Dedifferentiated amniotic fluid mesenchymal stem cell (primary cell): ENCODE measurements around the gene RHOU.
A peak's percentile ranks its signal among the peaks of the same experiment; 100 is the strongest.
"Not testable (repeated sequence)": the region's sequence is repeated elsewhere in the genome, so short reads cannot be mapped to it uniquely, and the experiment has no call there.

ENCODE experiments used
- DNase-seq: peaks from one replicate; pipeline ENCODE4 v3.0.0-alpha.2; 2016; ENCODE audit errors: extremely low spot score

The RHOU gene

GRCh38 chr1:228734881-228735801 lies at the start of gene RHOU:
TSS of gene RHOU (plus strand) at chr1:228735479. CDS start at chr1:228735743, 264 bp downstream.
- DNase-seq: peak; percentile 17

DNA sequence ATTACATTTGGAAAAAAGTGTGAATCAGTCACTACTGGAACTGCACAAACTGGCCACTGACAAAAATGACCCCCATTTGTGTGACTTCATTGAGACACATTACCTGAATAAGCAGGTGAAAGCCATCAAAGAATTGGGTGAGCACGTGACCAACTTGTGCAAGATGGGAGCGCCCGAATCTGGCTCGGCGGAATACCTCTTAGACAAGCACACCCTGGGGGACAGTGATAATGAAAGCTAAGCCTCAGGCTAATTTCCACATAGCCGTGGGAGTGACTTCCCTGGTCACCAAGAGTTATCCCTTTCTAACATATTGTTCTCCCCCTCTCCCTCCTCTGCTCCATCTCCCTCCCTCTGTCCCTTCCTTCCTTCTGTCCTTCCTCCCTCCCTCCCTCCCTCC lies 47.7 kb upstream of the RHOU start:
- no peak for DNase-seq

DNA sequence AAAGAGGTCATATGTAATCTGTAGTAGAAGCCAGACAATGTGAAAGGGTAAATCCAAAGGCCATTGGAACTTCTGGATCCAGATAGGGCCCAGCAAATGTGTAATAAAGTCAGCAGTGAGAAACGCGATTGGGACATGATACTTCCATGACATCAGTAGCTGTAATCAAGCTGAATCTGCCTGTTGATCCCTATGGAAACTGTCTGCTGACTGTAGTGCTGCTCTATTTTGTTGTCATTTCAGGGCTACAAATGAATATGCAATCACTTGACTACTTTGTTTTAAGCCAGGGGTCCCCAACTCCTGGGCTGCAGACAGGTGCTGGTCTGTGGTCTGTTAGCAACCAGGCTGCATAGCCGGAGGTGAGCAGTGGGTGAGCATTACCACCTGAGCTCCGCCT lies 46.0 kb upstream of the RHOU start:
- DNase-seq: no peak

- DNase-seq: no peak
Observed at GRCh38 chr1:228691211-228691610, 44.1 kb upstream of the RHOU start.

- peak; percentile 17 for DNase-seq
Observed at GRCh38 chr1:228691926-228692325, 43.4 kb upstream of the RHOU start.

- DNase-seq: not testable (repeated sequence)
Observed at GRCh38 chr1:228694447-228694846, 40.8 kb upstream of the RHOU start.

DNA sequence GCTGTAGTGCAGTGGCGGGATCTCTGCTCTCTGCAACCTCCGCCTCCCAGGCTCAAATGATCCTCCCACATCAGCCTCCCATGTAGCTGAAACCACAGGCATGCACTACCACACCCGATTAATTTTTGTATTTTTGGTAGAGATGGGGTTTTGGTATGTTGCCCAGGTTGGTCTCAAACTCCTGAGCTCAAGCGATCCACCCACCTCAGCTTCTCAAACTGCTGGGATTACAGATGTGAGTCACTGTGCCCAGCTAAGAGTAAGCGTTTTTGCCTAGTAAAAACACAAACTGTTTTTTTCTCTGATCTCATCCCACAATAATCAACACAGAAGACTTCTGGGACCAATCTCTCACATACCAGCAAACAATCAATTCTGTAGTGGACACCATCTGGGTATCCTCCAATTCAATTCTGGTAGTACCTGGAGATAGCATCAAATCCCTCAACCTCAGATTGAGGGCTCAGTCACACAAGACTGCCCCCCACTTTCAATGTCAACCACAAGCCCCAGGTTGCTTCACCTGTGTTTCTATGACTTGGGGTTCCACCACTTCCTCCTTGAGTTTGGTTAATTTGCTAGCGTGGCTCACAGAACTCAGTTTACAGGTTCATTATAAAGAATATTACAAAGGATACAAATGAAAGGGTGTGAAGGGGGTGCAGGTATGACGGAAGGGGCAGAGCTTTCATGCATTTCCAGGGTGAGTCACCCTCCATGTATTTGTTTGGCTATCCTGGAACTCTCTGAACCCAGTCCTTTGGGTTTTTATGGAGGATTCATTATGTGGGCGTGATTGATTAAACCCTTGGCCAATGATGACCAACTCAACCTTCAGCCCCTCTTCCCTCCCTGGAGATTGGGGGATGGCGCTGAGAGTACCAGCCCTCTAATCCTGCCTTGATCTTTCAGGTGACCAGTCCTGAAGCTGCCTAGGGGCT lies 40.0 kb upstream of the RHOU start:
- no peak for DNase-seq

DNA sequence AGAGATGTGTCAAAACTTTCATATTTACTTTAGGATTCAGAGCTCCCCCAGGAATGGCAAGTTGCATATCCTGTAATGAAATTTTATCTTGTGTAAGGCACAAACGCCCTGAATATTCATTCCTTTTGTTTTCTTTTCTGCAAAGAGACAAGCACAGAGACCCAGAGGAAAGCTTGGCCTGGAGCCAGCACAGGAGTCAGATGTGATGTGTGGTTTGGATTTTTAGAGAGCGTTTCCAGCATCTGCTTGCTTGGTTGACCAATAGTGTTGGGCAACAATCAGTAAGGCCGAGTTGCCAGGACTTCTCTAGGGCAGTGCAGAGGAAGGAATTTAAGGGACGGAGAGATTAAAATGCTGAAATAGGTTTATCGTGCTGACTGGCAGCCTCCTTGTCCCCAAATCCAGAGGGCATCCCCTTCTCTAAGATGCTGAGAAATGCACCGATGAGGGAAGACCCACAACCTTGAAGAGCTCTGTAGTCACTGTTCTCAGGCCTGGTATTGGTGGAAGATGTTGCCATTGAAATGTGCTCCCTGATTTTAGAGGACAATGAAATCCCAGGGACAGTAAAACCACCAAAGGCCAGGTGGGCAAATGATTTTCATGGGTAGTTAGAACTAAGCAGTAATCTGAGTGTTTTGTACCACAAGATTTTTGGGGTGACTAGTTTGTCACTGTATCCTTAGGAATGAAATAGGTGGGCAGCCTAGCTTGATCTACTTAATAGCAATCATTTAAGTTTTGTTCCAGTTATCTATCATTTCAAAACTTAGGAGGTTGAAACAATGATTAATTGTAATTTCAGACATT lies 37.9 kb upstream of the RHOU start:
- DNase-seq: no peak

DNA sequence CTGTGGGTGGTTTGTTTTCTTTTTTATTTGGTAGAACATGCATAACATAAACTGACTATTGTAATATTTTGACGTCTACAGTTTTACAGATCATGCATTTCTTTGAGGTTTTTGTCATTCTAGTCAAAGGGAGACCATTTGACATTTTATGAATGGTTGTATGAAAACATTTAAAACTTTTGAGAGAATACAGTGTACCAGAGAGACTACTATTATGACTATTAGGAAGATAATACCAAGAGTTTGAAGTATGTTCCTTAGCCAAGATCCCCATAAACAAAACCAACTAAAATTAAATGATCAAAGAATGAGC lies 37.3 kb upstream of the RHOU start:
- no peak for DNase-seq

DNA sequence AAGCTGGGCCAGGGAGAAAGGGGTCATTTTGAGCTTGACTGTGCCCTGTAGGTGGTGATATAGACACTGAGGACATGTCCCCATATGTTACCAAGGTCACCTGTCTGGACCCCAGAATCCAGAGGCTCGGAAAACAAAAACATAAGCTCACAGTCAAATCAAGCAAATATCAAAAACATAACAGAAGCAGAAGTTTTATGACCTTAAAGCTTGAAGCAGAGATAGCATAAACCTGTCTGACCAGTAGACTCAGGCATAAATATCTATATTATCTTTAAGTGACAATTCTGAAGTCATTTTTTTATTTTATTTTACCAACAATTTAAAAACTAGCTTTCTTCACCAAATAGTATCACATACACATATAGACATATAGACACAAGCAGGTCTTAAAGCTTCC lies 32.8 kb upstream of the RHOU start:
- no peak for DNase-seq

- DNase-seq: no peak
Observed at GRCh38 chr1:228706305-228706704, 29.0 kb upstream of the RHOU start.

DNA sequence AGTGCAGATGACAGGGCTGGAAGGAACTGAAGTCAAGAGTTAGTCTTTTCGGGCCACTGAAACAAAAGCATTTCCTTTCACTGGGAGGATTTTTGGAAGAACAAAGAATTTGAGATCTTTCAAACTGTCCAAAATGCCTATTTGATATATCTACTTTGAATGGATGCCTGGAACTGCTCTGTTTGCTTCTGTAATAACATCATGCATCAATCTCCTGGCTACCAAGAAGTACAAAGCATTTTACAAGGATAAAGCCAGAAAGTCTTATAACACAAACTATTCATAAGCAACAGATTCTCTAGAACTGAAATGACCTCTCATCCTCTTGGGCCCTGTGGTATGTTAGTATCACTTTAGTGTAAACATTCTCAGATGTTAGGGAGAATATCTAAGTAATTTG lies 18.2 kb upstream of the RHOU start:
- DNase-seq: no peak

GRCh38 chr1:228721407-228721806 lies 13.9 kb upstream of the RHOU start:
- no peak for DNase-seq

DNA sequence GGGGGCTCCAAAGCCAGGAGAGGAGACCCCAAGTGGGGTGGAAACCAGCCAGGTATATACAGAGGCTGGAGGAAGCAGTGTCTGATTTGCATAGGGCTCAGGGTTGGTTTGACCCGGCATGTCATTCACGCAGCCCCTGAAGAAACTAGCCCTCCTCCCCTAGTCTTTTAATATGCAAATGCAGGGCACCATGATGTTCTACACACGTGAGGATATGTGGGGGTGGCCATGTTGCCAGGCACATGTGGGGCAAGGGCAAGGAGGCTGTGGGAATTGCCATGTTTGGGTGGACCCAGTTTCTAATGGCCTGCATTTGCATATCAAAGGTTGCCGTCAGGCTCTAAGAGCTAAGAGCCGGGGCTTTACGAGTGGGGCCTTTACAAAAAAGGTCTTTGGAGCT lies 12.0 kb upstream of the RHOU start:
- DNase-seq: no peak

DNA sequence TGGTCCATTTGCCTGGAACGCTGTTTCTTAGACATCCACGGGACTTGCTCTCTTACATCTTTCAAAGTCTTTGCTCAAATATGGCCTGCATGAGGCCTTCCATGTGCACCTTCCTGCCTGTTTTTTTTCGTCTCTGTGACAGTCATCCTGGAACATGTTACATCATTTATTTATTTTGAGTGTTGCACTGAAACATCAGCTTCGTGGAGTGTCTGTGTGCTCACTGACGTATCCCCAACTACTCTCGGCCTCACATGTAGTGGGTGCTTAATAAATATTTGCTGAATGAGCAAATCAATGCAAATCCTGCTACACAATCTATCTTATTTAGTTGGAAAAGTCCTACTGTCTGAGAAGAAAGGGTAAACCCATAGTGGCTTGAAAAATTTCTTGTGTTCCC lies 11.4 kb upstream of the RHOU start:
- DNase-seq: no peak

DNA sequence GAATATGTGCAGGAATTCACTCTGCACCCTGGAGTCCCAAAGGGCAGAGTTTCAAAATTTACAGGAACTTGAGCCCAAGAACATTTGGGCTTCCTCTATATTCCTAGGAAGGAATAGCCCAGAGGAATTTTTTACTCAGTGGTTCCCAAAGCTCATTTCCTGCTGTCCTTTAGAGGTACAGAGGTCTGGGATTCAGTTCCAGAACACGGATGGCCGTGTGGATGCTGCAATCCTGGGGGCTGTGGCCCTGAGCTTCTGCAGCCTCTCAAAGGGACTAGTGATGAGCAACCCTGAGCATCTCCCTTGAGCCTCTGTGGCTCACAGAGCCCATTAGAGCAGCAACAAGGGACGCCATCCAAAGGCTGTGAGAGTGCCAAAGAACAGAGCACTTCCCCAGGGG lies 10.1 kb upstream of the RHOU start:
- DNase-seq: no peak

DNA sequence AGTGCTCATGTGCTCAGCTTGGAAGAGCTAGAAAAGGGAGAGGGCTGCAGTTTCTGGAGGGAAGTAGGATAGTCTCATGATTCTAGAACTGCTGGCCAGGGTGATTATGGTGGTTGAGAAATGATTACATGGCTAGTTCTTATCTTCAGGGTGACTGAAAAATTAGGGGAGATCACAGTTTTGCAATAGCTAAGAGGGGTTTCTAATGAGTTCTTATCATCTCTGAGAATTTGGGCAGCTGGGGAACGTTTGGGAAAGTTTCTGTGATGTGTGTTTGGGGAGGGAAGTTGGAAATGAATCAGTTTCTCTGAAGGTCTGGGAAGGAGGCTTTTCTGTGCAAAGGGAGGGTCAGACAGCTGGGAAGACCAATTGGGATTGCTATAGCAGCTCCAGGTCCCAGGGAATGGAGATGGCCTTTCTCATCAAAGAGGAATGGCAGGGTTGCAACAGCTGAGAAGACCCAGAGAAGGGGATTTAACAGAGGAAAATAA lies 7.6 kb upstream of the RHOU start:
- DNase-seq: no peak

GRCh38 chr1:228732426-228732825 lies 2.9 kb upstream of the RHOU start:
- DNase-seq: no peak

DNA sequence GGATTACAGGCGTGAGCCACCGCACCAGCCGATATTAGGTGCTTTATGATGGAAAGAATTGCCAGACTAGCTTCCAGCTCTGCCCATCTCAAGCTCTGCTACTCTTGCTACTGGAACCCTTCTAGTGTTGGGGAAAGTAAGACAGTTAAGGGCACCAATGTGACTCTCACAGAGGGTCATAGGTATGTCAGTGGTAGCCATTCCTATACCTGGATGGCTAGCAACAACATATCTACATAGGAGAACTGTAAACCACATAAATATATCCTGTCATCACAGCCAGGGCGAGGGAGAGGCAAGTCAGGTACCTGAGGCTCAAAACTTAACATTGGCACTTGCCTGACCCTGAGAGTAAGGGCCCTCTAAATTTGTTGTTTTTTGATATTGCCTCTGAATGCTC lies 1.7 kb upstream of the RHOU start:
- no peak for DNase-seq

DNA sequence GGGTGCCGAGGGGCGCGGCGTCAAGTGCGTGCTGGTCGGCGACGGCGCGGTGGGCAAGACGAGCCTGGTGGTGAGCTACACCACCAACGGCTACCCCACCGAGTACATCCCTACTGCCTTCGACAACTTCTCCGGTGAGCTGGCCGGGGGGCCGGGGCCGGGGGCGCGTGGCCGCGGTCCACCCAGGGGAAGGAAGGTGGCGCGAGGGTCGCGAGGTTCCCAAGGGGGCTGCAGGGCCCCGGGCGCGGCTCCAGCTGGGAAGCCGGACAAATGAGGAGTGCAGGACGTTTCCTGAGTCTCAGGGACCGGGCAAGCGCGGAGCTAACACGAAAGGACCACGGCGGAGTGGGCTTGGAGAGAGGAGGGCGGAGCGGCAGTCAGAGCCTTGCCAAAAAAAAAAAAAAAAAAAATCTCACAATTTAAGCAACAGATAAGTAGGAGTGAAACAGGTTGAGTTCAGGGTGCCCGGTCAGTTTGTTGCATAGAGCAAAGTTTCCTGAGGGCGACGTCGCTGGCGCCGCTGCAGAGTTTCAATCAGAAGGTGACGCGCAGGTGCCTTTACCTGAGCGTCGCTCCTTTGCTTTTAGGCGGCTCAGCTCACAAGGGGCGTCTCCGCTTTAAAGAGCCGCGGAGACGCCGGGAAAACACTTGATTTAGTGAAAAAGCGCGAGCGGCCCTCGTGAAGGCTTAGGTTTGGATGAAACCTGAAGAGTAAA lies 750 bp downstream of the RHOU start:
- no peak for DNase-seq

DNA sequence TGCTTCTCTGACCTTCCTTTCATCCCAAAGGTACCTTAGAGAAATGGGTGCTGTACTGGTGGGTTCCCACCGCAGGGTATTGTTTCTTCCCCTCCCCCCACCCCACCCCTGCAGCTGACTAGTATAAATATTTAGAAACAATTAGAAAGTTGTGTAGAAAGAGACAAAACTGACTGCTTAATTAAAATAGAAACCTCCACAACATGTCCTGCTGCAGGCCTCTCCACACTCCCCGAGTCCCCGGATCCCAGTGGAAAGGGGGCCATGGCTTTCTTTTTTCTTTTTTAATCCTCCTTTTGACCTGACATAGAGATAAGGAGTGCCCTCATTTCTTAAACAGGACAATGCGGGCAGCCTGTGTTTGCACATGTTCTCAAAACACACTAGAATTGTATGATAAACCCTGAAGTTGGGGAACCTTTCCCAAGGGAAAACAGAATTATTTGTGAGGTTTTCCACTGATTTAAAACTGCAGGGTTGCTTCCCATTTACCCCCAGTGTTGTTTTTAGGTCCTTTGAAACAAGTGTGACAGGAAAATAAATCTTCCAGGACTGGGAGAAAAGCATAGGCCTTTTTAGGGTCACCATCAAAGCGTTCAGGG lies 1.7 kb downstream of the RHOU start:
- no peak for DNase-seq
